Lower leg skin (tissue), 4 donors: ENCODE results near the gene IYD. TPM values are rescaled to one million over a fixed set of nuclear protein-coding genes. Genes with fewer than 3 reads are reported as not detected.

Experiments used
- DNase-seq, 2 donors: peaks; one replicate each; pipeline ENCODE4 v3.0.0-alpha.2; 2019; ENCODE audit warnings: low spot score in 2 of 2
- H3K4me3 ChIP-seq: fragments of 200-600 bp; sonication (generic); 2 replicates; pipeline ENCODE4 v1.5.1; 2017; ENCODE audit warnings: mild to moderate bottlenecking, low read depth; ENCODE audit not compliant: poor library complexity, severe bottlenecking
- POLR2A ChIP-seq, 2 donors: fragments of 450-650 bp; IDR thresholded peaks; one replicate each; pipeline ENCODE4 v1.6.1; 2016 to 2017; ENCODE audit warnings: antibody characterized with exemption in 2 of 2, mild to moderate bottlenecking in 1 of 2, moderate library complexity in 1 of 2
- WGBS, 2 donors: methylation state at CpG; one replicate each; pipeline ENCODE4 v1.1.5; 2018; 5-methylcytosine and 5-hydroxymethylcytosine counted together
- intact Hi-C: fragments of 100-400 bp; cut with DNase I; formaldehyde crosslinking; loops from one replicate; pipeline ENCODE4 v1.15.0; 2023; ENCODE audit warnings: low total_unique reads
- total RNA-seq, 4 donors: library from RNA; depleted of rRNA; stranded (reverse); fragments of >200 nt; gene quantifications; one replicate each; pipeline ENCODE4 v1.1.0, GENCODE V29; 2016
- TF ChIP-seq, protein P1 (sequence below), 3 donors: fragments of 450-650 bp; IDR thresholded peaks; one replicate each; pipeline ENCODE4 v1.5.1; 2016; ENCODE audit warnings: antibody characterized with exemption in 3 of 3, mild to moderate bottlenecking in 3 of 3, moderate library complexity in 2 of 3

The IYD gene
- total RNA-seq, 4 donors from 2014 or later, result 0.42 to 3.1 (median 0.99) TPM

DNA sequence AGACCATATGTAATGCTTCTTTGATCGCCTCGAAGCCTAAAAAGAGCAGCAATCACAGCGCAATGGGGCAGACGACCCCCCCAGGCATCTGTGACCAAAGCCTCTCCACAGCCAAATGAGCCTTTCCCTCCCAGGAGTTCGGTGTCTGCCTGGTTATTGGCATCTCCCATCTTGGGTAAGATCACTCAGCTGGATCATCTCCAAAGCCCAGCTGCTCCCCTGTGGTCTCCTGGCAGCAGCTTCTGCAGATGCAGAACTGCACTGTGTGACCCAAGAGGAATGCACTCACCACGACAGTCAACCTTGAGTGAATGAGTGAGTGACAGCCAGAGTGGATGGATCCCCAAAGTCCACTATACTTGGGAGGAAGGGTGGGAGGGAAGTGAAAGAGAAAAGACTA, 44.8 kb upstream of the IYD start:
- intact Hi-C loops, result no loop called here
- no peak for DNase-seq
- 67 to 87% methylated on average over 6 of the region's 6 CpGs for WGBS, 2 donors
- no peak overlapping the region for H3K4me3 ChIP-seq
- no peak for TF ChIP-seq POLR2A (IDR thresholded peaks at IDR 0.05)
- TF ChIP-seq, protein P1, sequence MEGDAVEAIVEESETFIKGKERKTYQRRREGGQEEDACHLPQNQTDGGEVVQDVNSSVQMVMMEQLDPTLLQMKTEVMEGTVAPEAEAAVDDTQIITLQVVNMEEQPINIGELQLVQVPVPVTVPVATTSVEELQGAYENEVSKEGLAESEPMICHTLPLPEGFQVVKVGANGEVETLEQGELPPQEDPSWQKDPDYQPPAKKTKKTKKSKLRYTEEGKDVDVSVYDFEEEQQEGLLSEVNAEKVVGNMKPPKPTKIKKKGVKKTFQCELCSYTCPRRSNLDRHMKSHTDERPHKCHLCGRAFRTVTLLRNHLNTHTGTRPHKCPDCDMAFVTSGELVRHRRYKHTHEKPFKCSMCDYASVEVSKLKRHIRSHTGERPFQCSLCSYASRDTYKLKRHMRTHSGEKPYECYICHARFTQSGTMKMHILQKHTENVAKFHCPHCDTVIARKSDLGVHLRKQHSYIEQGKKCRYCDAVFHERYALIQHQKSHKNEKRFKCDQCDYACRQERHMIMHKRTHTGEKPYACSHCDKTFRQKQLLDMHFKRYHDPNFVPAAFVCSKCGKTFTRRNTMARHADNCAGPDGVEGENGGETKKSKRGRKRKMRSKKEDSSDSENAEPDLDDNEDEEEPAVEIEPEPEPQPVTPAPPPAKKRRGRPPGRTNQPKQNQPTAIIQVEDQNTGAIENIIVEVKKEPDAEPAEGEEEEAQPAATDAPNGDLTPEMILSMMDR (IDR thresholded peaks at IDR 0.05), result no peak

- 65 to 69% methylated on average over 4 to 5 of the region's 5 CpGs for WGBS, 2 donors
- TF ChIP-seq POLR2A (IDR thresholded peaks at IDR 0.05), result no peak
- TF ChIP-seq, protein P1 (IDR thresholded peaks at IDR 0.05), result no peak
- DNase-seq, result no peak
- intact Hi-C loops, result no loop called here
- no peak overlapping the region for H3K4me3 ChIP-seq
Observed at GRCh38 chr6:150325066-150325772, 43.6 kb upstream of the IYD start.

GRCh38 chr6:150327117-150327774, 41.6 kb upstream of the IYD start:
- no peak for TF ChIP-seq POLR2A (IDR thresholded peaks at IDR 0.05)
- TF ChIP-seq, protein P1 (IDR thresholded peaks at IDR 0.05), result no peak
- H3K4me3 ChIP-seq, result no peak overlapping the region
- WGBS, 2 donors, result 84 to 89% methylated on average over 5 of the region's 5 CpGs
- intact Hi-C loops, result no loop called here
- DNase-seq, result no peak

GRCh38 chr6:150328744-150329405, 39.9 kb upstream of the IYD start:
- TF ChIP-seq POLR2A (IDR thresholded peaks at IDR 0.05), result no peak
- TF ChIP-seq, protein P1 (IDR thresholded peaks at IDR 0.05), result no peak
- WGBS, 2 donors, result 85 to 94% methylated on average over 6 of the region's 6 CpGs
- DNase-seq, result no peak
- H3K4me3 ChIP-seq, result no peak overlapping the region
- intact Hi-C loops, result no loop called here

DNA sequence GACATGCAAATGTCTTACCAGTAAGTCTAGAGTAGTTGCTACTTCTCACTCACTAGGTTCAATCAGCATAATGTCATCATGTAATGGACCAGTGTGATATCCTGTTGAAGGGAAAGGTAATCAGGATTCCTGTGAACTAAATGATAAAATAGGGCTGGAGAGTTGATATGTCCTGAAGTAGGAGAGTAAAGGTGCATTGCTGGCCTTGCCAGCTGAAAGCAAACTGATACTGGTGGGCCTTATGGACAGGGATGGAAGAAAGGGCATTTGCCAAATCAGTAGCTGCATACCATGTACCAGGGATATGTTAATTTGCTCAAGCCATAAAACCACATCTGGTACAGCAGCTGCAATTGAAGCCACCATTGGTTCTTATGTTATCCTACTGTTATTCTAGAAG, 37.5 kb upstream of the IYD start:
- DNase-seq, result no peak
- no peak for TF ChIP-seq POLR2A (IDR thresholded peaks at IDR 0.05)
- TF ChIP-seq, protein P1 (IDR thresholded peaks at IDR 0.05), result no peak
- H3K4me3 ChIP-seq, result no peak overlapping the region
- intact Hi-C loops, result loop anchor here (10.0 kb wide), 1 partner anchor 247 kb away; no protein-coding TSS in a partner anchor
